Activated CD4-positive, alpha-beta T cell treated with anti-CD3 and anti-CD28 coated beads for 4 hours (primary cell): ENCODE results near the gene IDH1.
A peak's percentile ranks its signal among the peaks of the same experiment; 100 is the strongest.
"Not testable (repeated sequence)": the region's sequence is repeated elsewhere in the genome, so short reads cannot be mapped to it uniquely, and the experiment has no call there.

Experiments
- DNase-seq, 2 donors: peaks; one replicate each; pipeline ENCODE4 v3.0.0-alpha.2; 2020

Gene IDH1

GRCh38 chr2:208254871-208255556 lies at the start of gene IDH1:
Gene IDH1 (minus strand): TSS chr2:208255071. CDS start chr2:208251551, 3,520 bp downstream.
- peak; percentile 94 to 97 for DNase-seq

- no peak for DNase-seq
Observed at GRCh38 chr2:208304157-208304556, 49.3 kb upstream of the IDH1 start.

DNA sequence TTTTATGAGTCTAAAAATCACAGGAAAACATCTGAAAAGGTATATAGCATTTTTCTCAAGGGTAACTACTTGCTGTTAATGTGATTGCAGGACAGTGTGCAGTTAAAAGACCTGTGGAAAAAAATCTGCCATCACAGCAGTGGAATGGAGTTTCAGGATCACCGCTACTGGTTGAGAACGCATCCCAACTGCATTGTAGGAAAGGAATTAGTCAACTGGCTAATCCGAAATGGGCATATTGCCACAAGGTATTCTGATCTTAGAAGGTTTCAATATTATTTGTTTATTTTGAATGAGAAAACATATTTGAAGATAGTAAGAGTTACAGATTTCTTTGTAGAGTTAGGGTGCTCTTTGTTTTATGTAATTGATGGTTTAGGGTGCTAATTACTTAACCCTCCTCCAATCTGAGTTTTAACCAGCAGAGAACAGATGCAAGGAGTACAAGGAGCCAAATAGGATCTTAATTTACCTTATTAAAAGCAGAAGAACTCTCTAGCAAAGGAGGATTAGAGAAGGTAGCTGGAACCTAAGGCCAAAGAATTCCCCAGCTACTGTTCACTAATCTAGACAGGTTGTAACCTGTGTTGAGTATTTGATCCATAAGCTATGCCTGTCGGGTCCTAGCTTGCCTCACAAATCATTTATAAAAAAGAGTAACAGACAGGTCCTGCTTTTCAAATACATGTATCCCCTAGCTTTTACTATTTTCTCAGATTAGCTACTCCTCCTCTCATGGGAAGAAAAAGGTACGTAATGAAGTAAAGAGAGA lies 46.2 kb upstream of the IDH1 start:
- no peak for DNase-seq

DNA sequence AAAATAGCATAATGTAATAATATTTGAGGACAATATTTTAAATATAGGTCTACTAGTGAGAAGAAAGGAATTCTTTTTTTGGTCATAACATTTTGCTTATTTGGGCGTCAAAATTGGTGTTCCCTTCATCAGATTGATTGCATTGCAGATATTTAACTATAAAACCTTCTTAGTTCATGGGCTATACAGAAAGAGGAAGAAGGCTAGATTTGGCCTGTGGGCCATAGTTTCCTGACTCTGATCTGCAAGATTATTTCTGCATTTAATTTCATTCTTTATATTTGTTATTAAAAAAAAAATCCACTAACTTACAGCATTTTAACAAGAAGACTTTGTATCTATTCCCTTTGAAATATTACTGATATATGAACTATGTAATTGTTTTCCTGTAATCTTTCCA lies 43.1 kb upstream of the IDH1 start:
- DNase-seq = no peak

DNA sequence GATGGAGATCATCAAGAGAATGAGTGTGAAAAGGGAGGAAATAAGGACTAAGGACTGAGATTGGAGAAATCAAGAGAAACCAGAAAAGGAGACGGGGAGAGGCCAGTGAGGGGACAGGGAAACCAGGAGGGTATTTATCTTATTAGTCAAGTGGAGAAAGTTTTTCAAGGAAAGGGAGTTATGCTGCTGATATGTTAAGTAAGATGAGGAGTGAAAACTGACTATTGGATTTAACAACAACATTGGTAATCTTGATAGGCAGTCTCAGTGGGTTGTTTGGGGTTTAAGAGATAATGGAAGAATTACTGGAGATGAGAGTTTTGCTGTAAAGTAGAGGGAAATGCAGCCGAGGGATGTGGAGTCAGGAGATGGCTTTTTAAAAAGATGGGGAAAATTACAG lies 41.7 kb upstream of the IDH1 start:
- no peak for DNase-seq

GRCh38 chr2:208295834-208296233 lies 41.0 kb upstream of the IDH1 start:
- no peak for DNase-seq

DNA sequence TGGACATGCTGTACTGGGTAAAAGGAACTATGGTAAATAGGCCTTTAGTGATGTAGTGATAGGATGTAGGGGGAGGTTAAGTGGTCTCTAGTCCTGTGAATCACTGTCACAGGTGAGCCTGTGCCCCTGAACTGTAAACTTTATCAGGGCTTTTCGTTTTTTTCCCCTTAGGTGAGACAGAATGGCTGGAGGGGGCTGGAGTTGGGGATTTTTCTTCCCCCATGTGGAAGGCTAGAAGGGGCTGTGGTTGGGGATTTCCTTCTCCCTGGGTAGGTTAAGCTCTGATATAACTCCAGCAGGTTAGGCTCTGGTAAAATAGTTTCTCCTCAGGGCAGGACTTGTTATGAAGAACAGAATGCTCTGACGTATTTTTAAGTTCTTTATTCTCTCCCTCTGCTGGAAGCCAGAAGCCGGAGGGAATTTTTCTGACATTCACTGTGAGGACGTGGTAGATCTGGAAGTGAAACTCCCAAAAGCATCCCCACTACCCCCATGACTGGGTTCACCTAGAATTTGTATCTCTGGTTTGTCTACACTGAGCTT lies 39.7 kb upstream of the IDH1 start:
- no peak for DNase-seq

DNA sequence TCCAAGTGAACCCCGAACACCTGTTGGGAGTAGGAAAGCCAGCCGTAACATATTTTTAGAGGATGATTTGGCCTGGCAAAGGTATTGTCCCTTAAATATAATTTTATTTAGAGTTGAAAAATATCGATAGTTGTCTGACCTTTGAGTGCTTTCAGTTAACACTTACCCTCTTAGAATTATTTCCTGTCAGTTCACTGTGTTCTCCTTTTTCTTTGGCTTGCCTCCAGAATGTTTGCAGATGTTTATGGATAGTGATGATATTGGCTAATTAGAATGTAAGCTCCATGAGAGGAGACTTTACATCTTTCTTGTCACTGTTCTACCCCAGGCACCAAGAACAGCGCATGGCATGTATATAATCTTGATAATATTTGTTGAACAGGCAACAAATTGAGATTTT lies 31.0 kb upstream of the IDH1 start:
- DNase-seq = no peak

DNA sequence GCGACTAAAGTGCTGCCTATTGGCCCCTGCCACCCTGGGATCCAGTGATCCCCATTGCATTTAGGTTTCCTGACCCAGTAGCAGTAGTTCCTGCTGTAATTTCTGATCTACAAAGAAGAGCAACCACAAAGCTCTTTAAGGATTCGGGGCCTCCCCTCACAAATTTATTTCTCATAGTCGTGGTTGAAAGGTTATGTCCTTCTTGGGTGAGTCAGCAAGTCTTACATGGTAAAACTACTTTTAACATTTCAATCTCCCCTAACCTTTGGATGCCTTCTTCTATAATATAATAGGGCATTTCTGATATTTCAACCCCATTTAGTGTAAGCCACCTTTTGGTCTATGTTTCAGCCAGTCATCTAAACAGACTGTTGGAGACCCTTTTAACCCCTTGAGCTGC lies 26.1 kb upstream of the IDH1 start:
- no peak for DNase-seq

DNA sequence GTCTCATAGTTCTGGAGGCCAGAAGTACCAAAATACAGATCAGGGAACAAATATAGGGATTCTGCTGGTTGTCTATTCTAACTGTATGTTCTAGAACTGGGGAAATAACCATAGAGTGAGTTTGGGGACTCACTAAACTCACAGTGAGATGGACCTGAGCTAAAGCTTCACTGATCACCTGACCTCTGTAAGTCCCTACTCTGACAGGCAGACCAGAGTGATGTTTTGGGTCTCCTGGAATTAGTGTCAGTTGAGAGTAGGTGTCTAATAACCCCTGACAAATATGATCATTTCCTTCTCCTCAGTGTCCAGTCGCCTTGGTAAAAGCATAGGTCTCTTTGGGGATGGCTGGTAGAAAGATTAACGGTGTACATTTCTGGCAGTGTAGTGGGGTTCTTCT lies 25.4 kb upstream of the IDH1 start:
- no peak for DNase-seq

DNA sequence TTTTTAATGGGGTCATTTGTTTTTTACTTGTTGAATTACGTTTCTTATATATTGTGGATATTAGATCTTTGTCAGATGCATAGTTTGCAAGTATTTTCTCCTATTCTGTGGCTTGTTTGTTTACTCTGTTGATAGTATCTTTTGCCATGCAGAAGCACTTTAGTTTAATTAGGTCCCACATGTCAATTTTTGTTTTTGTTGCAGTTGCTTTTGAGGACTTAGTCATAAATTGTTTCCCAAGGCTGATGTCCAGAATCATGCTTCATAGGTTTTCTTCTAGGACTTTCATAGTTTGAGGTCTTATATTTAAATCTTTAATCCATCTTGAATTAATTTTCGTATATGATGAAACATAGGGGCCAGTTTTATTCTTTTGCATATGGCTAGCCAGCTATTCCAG lies 24.4 kb upstream of the IDH1 start:
- DNase-seq = no peak

- no peak for DNase-seq
Observed at GRCh38 chr2:208278549-208278948, 23.7 kb upstream of the IDH1 start.

DNA sequence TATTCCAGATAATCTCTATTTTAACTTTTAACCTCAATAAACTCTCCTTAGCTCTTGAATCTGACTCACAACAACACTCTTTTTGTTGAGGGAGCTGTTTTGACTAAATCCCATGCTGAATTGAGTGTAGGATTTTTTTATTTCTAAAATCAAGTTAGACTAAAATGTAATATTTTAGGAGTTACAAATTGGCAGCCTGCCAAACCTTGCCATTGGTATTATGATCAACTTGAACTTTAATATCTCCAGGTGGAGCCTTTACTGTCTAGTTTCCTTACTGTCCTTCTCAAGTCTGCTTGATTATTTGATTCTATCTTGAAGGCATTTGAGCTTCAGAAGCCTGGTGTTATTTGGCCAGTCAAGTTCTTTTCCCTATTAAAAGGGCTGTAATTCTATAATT lies 19.9 kb upstream of the IDH1 start:
- no peak for DNase-seq

- DNase-seq = no peak
Observed at GRCh38 chr2:208269091-208269490, 14.2 kb upstream of the IDH1 start.

- no peak for DNase-seq
Observed at GRCh38 chr2:208268156-208268952, 13.5 kb upstream of the IDH1 start.

GRCh38 chr2:208267526-208267925 lies 12.7 kb upstream of the IDH1 start:
- DNase-seq = not testable (repeated sequence)

DNA sequence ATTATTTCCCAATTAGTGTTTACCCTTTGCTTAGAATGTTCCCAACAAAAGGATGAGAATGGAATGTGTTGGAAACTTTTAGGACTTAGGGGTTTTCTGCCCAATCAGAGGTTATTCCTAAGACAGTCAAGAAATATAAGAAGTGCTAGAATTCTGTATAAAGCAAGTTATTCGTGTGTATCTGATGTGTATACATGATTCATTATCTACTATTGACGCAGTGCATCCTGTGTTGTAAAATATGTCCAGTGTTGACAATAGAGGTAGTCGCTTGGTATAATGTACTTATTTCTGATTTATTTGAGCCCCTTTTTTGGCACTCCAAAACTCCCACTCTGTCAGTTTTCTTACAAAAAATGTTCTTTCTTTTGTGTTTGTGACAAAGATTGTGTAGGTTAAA lies 12.1 kb upstream of the IDH1 start:
- no peak for DNase-seq

DNA sequence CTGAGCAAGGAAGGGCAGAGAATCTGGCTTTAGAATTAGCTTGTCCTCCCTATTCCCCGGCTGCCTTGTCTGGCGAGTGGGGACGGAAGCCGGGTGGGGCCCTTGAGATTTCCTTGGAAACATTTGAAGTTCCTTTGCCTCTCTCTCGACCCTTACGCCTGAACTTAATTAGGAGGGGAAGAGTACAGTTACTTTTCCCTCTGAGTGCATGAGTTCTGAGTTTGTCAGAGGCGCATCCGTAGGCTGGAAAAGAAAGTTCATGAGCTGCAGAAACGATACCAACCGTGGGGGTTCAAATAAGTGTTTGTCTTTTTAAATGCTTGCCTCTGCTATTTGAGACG lies 11.7 kb upstream of the IDH1 start:
- no peak for DNase-seq

DNA sequence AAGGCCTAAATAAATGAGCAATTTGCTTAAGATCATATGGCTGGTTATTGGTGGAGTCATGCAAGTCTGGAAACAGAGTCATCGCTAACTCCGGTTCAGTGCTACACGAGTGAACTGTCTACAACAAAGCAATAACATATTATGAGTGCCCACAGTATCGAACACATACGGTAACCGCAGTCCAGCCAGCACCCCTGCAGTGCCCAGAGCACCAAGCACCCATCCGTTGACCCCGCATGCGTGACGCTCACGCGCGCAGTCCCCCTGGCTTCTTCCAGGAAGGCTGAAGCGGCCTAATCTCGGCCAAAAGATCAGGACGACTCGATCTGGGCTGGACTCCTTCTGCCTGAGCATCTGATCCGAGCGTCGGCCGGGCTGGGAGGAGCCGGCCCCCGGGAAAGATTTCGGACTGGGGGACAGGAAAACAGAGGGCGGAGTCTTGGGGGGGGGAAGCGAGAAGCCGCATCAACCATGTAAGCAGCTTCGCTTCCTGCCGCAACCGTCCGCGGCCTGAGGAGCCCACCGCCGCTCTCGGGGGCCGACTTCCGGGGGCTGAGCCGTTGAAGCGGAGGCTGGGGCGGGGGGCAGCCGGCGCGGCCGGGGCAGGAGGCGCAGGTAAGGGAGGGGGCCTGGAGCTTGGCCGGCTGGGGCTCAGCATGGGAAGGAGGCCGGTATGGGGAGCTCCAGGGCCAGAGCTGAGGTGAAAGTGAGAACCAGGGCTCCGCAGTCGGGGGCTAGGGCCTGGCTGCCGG lies 11.1 kb upstream of the IDH1 start, which contains the start of gene PIKFYVE:
TSS of gene PIKFYVE (plus strand) at position 455 of the 752 bp plus-strand sequence. CDS start 5,265 bp downstream, outside the sequence.
- peak; percentile 79 to 82 for DNase-seq

DNA sequence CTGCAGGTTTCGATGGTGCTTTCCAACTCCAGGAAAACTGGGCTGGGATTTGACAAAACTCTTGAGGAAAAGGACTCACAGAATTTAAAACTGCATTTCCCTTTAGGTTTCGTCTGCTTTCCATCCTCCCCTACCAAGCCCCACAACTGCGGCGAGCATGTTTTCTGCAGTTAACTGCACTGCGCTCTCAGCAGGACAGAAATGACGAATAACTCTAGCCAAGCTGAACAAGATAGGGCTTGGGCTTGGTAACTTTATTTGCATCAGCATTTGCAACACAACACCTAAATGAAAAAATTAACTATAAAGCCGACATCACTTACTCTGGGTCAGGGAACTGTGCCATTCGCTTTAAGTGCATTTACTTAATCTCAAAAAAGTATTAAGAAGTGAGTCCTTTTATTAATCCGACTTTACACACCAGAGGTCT lies 10.5 kb upstream of the IDH1 start:
- peak; percentile 22 to 27 for DNase-seq

- not testable (repeated sequence) for DNase-seq
Observed at GRCh38 chr2:208256849-208257813, 2.3 kb upstream of the IDH1 start.
